A549 (cell line): ENCODE measurements around the gene C10orf67. TPM values are rescaled to one million over a fixed set of nuclear protein-coding genes. Genes with fewer than 3 reads are reported as not detected.

Experiments used
- ATAC-seq, 2 experiments: fragments of 200-7000 bp in 1 of 2; fragments of >200 bp in 1 of 2; cut with Nextera tagmentation in 1 of 2; cut with Tn5 transposase in 1 of 2; 3 replicates each; pipeline versions ENCODE4 v1.8.0 to v1.9.1; 2018 to 2020; ENCODE audit warnings: mild to moderate bottlenecking in 1 of 2, moderate library complexity in 1 of 2
- CTCF ChIA-PET: fragments of 300-600 bp; sonication (Branson Sonifier 250); formaldehyde crosslinking; extraction: SDS; loops from one replicate; lab custom pipeline; 2021; ENCODE audit warnings: antibody characterized with exemption, inconsistent platforms; lab: Yijun Ruan, JAX
- POLR2A ChIA-PET: fragments of 350-600 bp; formaldehyde crosslinking; extraction: SDS; loops from one replicate; lab custom pipeline; 2021; ENCODE audit warnings: antibody characterized with exemption, inconsistent platforms; lab: Yijun Ruan, JAX
- DNase-seq, 2 experiments: peaks; one replicate each; pipeline versions ENCODE4 v3.0.0 to v3.0.0-alpha.2; 2011 to 2016; ENCODE audit warnings: low read depth in 1 of 2, low spot score in 1 of 2
- FAIRE-seq: peaks from 2 replicates; lab custom pipeline; 2011; peaks lifted over from hg19 to GRCh38; lab: Jason Lieb, UNC
- H3K27ac ChIP-seq, 2 experiments: fragments of >200 bp; sonication (Bioruptor Twin); formaldehyde crosslinking; 3 replicates each; pipeline ENCODE4 v1.5.1; 2016 to 2017
- H3K4me1 ChIP-seq: fragments of >200 bp; sonication (Bioruptor Twin); formaldehyde crosslinking; 3 replicates; pipeline ENCODE4 v1.6.1; 2016
- H3K4me2 ChIP-seq: fragments of >200 bp; sonication (Bioruptor Twin); formaldehyde crosslinking; 3 replicates; pipeline ENCODE4 v1.6.1; 2016
- H3K4me3 ChIP-seq: fragments of >200 bp; sonication (Bioruptor Twin); formaldehyde crosslinking; 3 replicates; pipeline ENCODE4 v1.5.1; 2016
- H3K9me3 ChIP-seq: fragments of >200 bp; sonication (Bioruptor Twin); formaldehyde crosslinking; 3 replicates; pipeline ENCODE4 v1.6.1; 2016
- EHMT2 ChIP-seq: fragments of 200-600 bp; sonication (generic); IDR thresholded peaks from 2 replicates; pipeline ENCODE4 v1.6.1; 2016; ENCODE audit warnings: antibody characterized with exemption, low read depth, mild to moderate bottlenecking, moderate library complexity
- ELK1 ChIP-seq: fragments of 150-350 bp; IDR thresholded peaks from 2 replicates; pipeline ENCODE4 v1.6.1; 2014; ENCODE audit warnings: low read depth, mild to moderate bottlenecking, low read length
- FOXS1 ChIP-seq: fragments of 250-450 bp; sonication (Bioruptor Pico); IDR thresholded peaks from 2 replicates; pipeline ENCODE4 v1.5.0; 2020; ENCODE audit warnings: mild to moderate bottlenecking, moderate library complexity
- GATA3 ChIP-seq: IDR thresholded peaks from 2 replicates; pipeline ENCODE4 v1.6.1; 2012; ENCODE audit warnings: borderline replicate concordance
- HDAC2 ChIP-seq: fragments of 200-600 bp; sonication (generic); IDR thresholded peaks from 2 replicates; pipeline ENCODE4 v1.6.1; 2016
- HMGXB4 ChIP-seq: fragments of 250-450 bp; sonication (Bioruptor Pico); IDR thresholded peaks from 2 replicates; pipeline ENCODE4 v1.5.0; 2021; ENCODE audit warnings: mild to moderate bottlenecking, moderate library complexity, borderline replicate concordance
- HOXB5 ChIP-seq: fragments of 250-450 bp; sonication (Bioruptor Pico); IDR thresholded peaks from 2 replicates; pipeline ENCODE4 v1.5.0; 2020; ENCODE audit warnings: mild to moderate bottlenecking, moderate library complexity
- JUN ChIP-seq, 2 experiments: fragments of >200 bp; sonication (Bioruptor Twin); formaldehyde crosslinking; IDR thresholded peaks; 2 replicates in 1 of 2; 3 replicates in 1 of 2; pipeline ENCODE4 v1.6.1; 2016 to 2017
- MAFK ChIP-seq: fragments of 450-650 bp; IDR thresholded peaks from 2 replicates; pipeline ENCODE4 v1.6.1; 2014; ENCODE audit not compliant: partially characterized antibody
- MAZ ChIP-seq: fragments of 150-350 bp; IDR thresholded peaks from 2 replicates; pipeline ENCODE4 v1.6.1; 2014; ENCODE audit warnings: antibody characterized with exemption, low read depth, low read length, borderline replicate concordance
- NPAS2 ChIP-seq: fragments of 250-450 bp; sonication (Bioruptor Pico); IDR thresholded peaks from 2 replicates; pipeline ENCODE4 v1.8.0; 2022; ENCODE audit warnings: mild to moderate bottlenecking, moderate library complexity, borderline replicate concordance
- RCOR1 ChIP-seq: fragments of 150-350 bp; IDR thresholded peaks from 2 replicates; pipeline ENCODE4 v1.6.1; 2014; ENCODE audit warnings: antibody characterized with exemption, low read length, low read depth
- RNF2 ChIP-seq: fragments of 200-600 bp; sonication (generic); IDR thresholded peaks from 2 replicates; pipeline ENCODE4 v1.6.1; 2016; ENCODE audit warnings: low read depth, mild to moderate bottlenecking, antibody characterized with exemption, moderate library complexity, borderline replicate concordance
- ZC3H11A ChIP-seq: fragments of 450-650 bp; IDR thresholded peaks from 2 replicates; pipeline ENCODE4 v1.6.1; 2014; ENCODE audit warnings: antibody characterized with exemption, mild to moderate bottlenecking
- ZFP36 ChIP-seq: fragments of 450-650 bp; IDR thresholded peaks from 2 replicates; pipeline ENCODE4 v1.6.1; 2014; ENCODE audit warnings: borderline replicate concordance; ENCODE audit not compliant: partially characterized antibody
- WGBS: methylation state at CpG from one replicate; pipeline ENCODE4 v1.1.6; 2017; ENCODE audit errors: missing lambda C conversion rate; 5-methylcytosine and 5-hydroxymethylcytosine counted together
- polyA plus RNA-seq, 4 experiments: library from polyadenylated mRNA; depleted of rRNA in 3 of 4; stranded (reverse); fragments of >200 nt; fragmentation: RNase III in 1 of 4; extraction: RNeasy Plus Mini Kit Qiagen cat#74134 plus additional on column Dnase treatment in 1 of 4; gene quantifications; 2 replicates in 3 of 4; 3 replicates in 1 of 4; pipeline ENCODE4 v1.2.3, GENCODE V29; 2011 to 2017
- TF ChIP-seq, protein P1 (sequence below): fragments of 250-450 bp; sonication (Bioruptor Pico); IDR thresholded peaks from 2 replicates; pipeline ENCODE4 v1.5.0; 2020; ENCODE audit warnings: low read depth, mild to moderate bottlenecking, moderate library complexity
- TF ChIP-seq, protein P2 (sequence below): fragments of >200 bp; sonication (Bioruptor Twin); formaldehyde crosslinking; IDR thresholded peaks from 3 replicates; pipeline ENCODE4 v1.5.1; 2016
- TF ChIP-seq, protein P3 (sequence below): IDR thresholded peaks from 2 replicates; pipeline ENCODE4 v1.6.1; 2012

The C10orf67 gene
- polyA plus RNA-seq, 2 of the 4 experiments (the other 2 are of a cell fraction): 0.06 to 0.09 TPM

DNA sequence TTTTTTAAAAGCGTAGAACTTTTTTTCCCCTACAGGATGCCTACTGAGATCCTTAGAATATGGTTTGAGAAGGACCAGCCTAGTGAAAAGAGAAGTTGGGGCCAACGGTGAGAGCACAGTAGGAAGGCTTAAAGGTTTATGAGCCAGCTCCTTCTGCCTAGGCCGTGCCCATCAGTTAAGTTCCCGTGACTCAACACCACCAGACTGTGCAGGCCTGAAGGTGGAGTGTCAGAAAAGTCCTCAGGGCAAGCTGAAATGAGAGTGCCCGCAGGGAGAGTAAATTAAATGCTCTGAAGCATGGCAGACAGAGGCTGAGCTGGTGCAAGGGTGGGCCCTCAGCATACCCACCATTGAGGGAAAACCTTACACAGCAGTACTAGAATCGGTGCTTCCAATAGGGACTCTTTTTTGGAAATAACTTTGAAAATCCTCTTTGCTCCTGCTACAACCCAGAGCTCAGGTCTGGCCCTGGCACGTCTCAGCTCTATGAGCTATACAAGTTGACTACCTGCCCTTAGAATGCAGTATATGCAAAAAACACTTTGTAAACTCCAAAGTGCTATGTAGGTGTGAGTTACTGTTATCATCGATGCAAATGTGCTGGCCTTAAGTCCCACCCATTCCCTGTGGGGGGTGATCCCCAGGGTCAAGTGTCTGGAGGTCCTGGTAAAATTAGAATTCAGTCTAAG, 15.2 kb upstream of the C10orf67 start:
- H3K4me1 ChIP-seq: no peaks in the 10 kb centered on the region
- H3K27ac ChIP-seq: no peak overlapping the region
- FAIRE-seq (no peak), DNase-seq (no peak), ATAC-seq (no peak)
- no peaks in the 10 kb centered on the region for H3K9me3 ChIP-seq
- H3K4me3 ChIP-seq: no peak overlapping the region
- CTCF ChIA-PET: no interaction called here
- H3K4me2 ChIP-seq: no peak overlapping the region
- POLR2A ChIA-PET: no interaction called here
- TF ChIP-seq JUN (IDR thresholded peaks at IDR 0.05) (no peak), HDAC2 (no peak)
- TF ChIP-seq, protein P1, sequence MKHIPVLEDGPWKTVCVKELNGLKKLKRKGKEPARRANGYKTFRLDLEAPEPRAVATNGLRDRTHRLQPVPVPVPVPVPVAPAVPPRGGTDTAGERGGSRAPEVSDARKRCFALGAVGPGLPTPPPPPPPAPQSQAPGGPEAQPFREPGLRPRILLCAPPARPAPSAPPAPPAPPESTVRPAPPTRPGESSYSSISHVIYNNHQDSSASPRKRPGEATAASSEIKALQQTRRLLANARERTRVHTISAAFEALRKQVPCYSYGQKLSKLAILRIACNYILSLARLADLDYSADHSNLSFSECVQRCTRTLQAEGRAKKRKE (CRISPR knock-in tag): no peak
- 32% methylated on average over 8 of the region's 8 CpGs for WGBS

DNA sequence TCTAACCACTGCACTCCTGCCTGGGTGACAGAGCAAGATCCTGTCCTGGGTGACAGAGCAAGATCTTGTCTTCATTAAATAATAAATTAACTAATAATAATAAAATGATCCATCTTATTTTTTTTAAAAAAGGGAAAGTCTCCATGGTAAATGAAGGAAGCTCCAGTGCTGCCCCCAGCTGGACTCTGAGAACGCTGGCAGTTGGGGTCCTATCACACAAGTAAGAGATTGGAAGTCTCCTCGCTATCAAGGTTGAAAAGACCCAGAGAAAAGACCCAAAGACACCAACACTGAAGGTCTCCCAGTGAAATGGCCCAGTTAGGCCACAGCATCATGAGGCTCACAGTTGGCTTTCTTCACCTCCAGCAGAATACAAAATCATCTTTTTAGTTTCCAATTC, 13.8 kb upstream of the C10orf67 start:
- H3K4me3 ChIP-seq: no peak overlapping the region
- no peak for ATAC-seq
- TF ChIP-seq FOXS1 (CRISPR knock-in tag) (no peak), ZC3H11A (no peak), RCOR1 (no peak), HMGXB4 (CRISPR knock-in tag) (no peak), GATA3 (no peak), ZFP36 (no peak), EHMT2 (no peak), MAZ (no peak), NPAS2 (CRISPR knock-in tag) (no peak), HOXB5 (CRISPR knock-in tag) (no peak), MAFK (no peak), JUN (IDR thresholded peaks at IDR 0.05) (no peak), ELK1 (no peak), RNF2 (no peak)
- TF ChIP-seq, protein P1 (CRISPR knock-in tag): no peak
- TF ChIP-seq, protein P2, sequence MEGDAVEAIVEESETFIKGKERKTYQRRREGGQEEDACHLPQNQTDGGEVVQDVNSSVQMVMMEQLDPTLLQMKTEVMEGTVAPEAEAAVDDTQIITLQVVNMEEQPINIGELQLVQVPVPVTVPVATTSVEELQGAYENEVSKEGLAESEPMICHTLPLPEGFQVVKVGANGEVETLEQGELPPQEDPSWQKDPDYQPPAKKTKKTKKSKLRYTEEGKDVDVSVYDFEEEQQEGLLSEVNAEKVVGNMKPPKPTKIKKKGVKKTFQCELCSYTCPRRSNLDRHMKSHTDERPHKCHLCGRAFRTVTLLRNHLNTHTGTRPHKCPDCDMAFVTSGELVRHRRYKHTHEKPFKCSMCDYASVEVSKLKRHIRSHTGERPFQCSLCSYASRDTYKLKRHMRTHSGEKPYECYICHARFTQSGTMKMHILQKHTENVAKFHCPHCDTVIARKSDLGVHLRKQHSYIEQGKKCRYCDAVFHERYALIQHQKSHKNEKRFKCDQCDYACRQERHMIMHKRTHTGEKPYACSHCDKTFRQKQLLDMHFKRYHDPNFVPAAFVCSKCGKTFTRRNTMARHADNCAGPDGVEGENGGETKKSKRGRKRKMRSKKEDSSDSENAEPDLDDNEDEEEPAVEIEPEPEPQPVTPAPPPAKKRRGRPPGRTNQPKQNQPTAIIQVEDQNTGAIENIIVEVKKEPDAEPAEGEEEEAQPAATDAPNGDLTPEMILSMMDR: no peak
- TF ChIP-seq, protein P3, sequence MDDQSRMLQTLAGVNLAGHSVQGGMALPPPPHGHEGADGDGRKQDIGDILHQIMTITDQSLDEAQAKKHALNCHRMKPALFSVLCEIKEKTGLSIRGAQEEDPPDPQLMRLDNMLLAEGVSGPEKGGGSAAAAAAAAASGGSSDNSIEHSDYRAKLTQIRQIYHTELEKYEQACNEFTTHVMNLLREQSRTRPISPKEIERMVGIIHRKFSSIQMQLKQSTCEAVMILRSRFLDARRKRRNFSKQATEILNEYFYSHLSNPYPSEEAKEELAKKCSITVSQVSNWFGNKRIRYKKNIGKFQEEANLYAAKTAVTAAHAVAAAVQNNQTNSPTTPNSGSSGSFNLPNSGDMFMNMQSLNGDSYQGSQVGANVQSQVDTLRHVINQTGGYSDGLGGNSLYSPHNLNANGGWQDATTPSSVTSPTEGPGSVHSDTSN: no peak
- TF ChIP-seq, all 56 proteins: peak for 0
- no peaks in the 10 kb centered on the region for H3K4me1 ChIP-seq
- no peak for DNase-seq
- no peak for FAIRE-seq
- CTCF ChIA-PET: interaction anchor here (0.6 to 0.9 kb wide), 3 partner anchors 44 to 80 kb away, joined by 3 to 4 read pairs (median 3); no protein-coding TSS in a partner anchor
- no peaks in the 10 kb centered on the region for H3K9me3 ChIP-seq
- WGBS: 43% methylated on average over 2 of the region's 2 CpGs
- H3K27ac ChIP-seq: no peak overlapping the region
- POLR2A ChIA-PET: no interaction called here
- no peak overlapping the region for H3K4me2 ChIP-seq
